Measurements from ENCODE around the gene RUNX3. TPM values are rescaled to one million over a fixed set of nuclear protein-coding genes. Genes with fewer than 3 reads are reported as not detected.

The RUNX3 gene
- polyA plus RNA-seq, 1 of the 3 experiments (the other 2 are of a cell fraction): not detected

GRCh38 chr1:24973315-24973714, 43.2 kb upstream of the RUNX3 start:
- TF ChIP-seq FOXM1 (IDR thresholded peaks at IDR 0.05; ENCODE audit: low read depth) (no peak), TAF1 (IDR thresholded peaks at IDR 0.05; ENCODE audit: borderline replicate concordance, low read depth, low read length) (no peak), RXRA (IDR thresholded peaks at IDR 0.05; ENCODE audit: borderline replicate concordance, low read depth) (no peak), SMC3 (IDR thresholded peaks at IDR 0.05; ENCODE audit: low read depth, low read length) (no peak), RCOR1 (IDR thresholded peaks at IDR 0.05; ENCODE audit: low read length) (no peak), USF2 (IDR thresholded peaks at IDR 0.05; ENCODE audit: borderline replicate concordance, low read depth, low read length) (no peak), TCF12 (IDR thresholded peaks at IDR 0.05) (no peak), NRF1 (IDR thresholded peaks at IDR 0.05; ENCODE audit: low read depth, low read length) (no peak)
- TF ChIP-seq, protein P1, sequence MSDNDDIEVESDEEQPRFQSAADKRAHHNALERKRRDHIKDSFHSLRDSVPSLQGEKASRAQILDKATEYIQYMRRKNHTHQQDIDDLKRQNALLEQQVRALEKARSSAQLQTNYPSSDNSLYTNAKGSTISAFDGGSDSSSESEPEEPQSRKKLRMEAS (IDR thresholded peaks at IDR 0.05; ENCODE audit: low read depth): no peak
- H3K79me2 ChIP-seq (ENCODE audit: insufficient read depth): no peaks in the 10 kb centered on the region
- H3K27ac ChIP-seq (ENCODE audit: low read depth in 2 of 2, low read length in 1 of 2): no peak overlapping the region
- ChIA-PET CTCF (no interaction called here), POLR2A (no interaction called here)
- H3K27me3 ChIP-seq (ENCODE audit: insufficient read depth): 0 out of 2 replicates have a peak, but pooled peaks cover 1% of the 10 kb centered on the region
- H2AFZ ChIP-seq (ENCODE audit: low read depth): no peak overlapping the region
- no peak overlapping the region for H3K4me2 ChIP-seq
- no peaks in the 10 kb centered on the region for H4K20me1 ChIP-seq (ENCODE audit: insufficient read depth)
- 56% methylated on average over 5 of the region's 5 CpGs for WGBS (ENCODE audit: low lambda C conversion rate)
- H3K4me3 ChIP-seq (ENCODE audit: low read depth in 2 of 2, low read length in 1 of 2): no peak overlapping the region
- no peaks in the 10 kb centered on the region for H3K36me3 ChIP-seq (replicated peaks in 1 of 2; ENCODE audit: control insufficient read depth in 1 of 2, insufficient read depth in 2 of 2, low read length in 1 of 2)
- no peaks in the 10 kb centered on the region for H3K9me2 ChIP-seq
- no peak overlapping the region for H3K9ac ChIP-seq
- DNase-seq: no peak
- peaks cover 6% of the 10 kb centered on the region; the same call in 1 of the 2 replicates for H3K9me3 ChIP-seq
- no peaks in the 10 kb centered on the region for H3F3A ChIP-seq (replicated peaks; ENCODE audit: insufficient read depth)
- H3K4me1 ChIP-seq (ENCODE audit: control insufficient read depth in 1 of 2, insufficient read depth in 2 of 2, low read depth in 1 of 2, low read length in 1 of 2): peaks cover 0 to 13% of the 10 kb centered on the region in 2 experiments; a peak in 1 of 4 replicates

DNA sequence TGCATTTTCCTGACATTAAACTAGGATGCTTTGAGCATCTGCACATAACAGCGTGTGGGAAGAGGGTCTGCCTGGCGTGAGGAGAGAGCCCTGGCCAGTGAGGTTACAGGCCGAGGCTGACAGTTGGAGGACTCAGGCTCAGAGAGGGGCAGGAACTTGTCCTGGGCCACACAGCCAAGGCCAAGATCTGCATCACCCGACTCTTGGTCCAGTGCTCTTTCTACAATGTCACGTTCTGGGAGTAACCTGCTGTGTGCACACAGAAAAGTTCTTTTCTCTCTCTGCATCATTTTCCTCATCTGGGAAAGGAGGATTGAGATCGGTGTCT, 42.8 kb upstream of the RUNX3 start:
- H3K4me3 ChIP-seq (ENCODE audit: low read depth in 2 of 2, low read length in 1 of 2): no peak overlapping the region
- ChIA-PET POLR2A (no interaction called here), CTCF (interaction anchor here (0.9 kb wide), 1 partner anchor 19 kb away, joined by 3 read pairs; no protein-coding TSS in a partner anchor)
- no peaks in the 10 kb centered on the region for H3K9me2 ChIP-seq
- no peaks in the 10 kb centered on the region for H4K20me1 ChIP-seq (ENCODE audit: insufficient read depth)
- no peaks in the 10 kb centered on the region for H3K79me2 ChIP-seq (ENCODE audit: insufficient read depth)
- no peak overlapping the region for H3K4me2 ChIP-seq
- no peak overlapping the region for H3K9ac ChIP-seq
- H3K4me1 ChIP-seq (ENCODE audit: control insufficient read depth in 1 of 2, insufficient read depth in 2 of 2, low read depth in 1 of 2, low read length in 1 of 2): peaks cover 0 to 13% of the 10 kb centered on the region in 2 experiments; a peak in 1 of 4 replicates
- H3K27ac ChIP-seq (ENCODE audit: low read depth in 2 of 2, low read length in 1 of 2): no peak overlapping the region
- peak overlapping the region; percentile 63; the same call in 1 of the 2 replicates for H2AFZ ChIP-seq (ENCODE audit: low read depth)
- no peak for DNase-seq
- 68% methylated on average over 6 of the region's 6 CpGs for WGBS (ENCODE audit: low lambda C conversion rate)
- H3F3A ChIP-seq (replicated peaks; ENCODE audit: insufficient read depth): no peaks in the 10 kb centered on the region
- H3K27me3 ChIP-seq (ENCODE audit: insufficient read depth): no peaks in the 10 kb centered on the region
- TF ChIP-seq, protein P2, sequence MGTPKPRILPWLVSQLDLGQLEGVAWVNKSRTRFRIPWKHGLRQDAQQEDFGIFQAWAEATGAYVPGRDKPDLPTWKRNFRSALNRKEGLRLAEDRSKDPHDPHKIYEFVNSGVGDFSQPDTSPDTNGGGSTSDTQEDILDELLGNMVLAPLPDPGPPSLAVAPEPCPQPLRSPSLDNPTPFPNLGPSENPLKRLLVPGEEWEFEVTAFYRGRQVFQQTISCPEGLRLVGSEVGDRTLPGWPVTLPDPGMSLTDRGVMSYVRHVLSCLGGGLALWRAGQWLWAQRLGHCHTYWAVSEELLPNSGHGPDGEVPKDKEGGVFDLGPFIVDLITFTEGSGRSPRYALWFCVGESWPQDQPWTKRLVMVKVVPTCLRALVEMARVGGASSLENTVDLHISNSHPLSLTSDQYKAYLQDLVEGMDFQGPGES (IDR thresholded peaks at IDR 0.05; ENCODE audit: low read depth, low read length): no peak
- TF ChIP-seq TCF12 (IDR thresholded peaks at IDR 0.05) (no peak), EZH2phosphoT487 (IDR thresholded peaks at IDR 0.05; ENCODE audit: borderline replicate concordance, low read depth) (no peak), MXI1 (IDR thresholded peaks at IDR 0.05; ENCODE audit: low read depth, low read length) (no peak), RXRA (IDR thresholded peaks at IDR 0.05; ENCODE audit: borderline replicate concordance, low read depth) (no peak)
- H3K36me3 ChIP-seq (replicated peaks in 1 of 2; ENCODE audit: control insufficient read depth in 1 of 2, insufficient read depth in 2 of 2, low read length in 1 of 2): no peaks in the 10 kb centered on the region
- H3K9me3 ChIP-seq: peaks cover 6% of the 10 kb centered on the region; the same call in 1 of the 2 replicates
